ENCODE data around the gene PIK3CD. TPM values are rescaled to one million over a fixed set of nuclear protein-coding genes. Genes with fewer than 3 reads are reported as not detected.

PIK3CD gene
- total RNA-seq, 1 donor from 2014 or later = 13.0 TPM

DNA sequence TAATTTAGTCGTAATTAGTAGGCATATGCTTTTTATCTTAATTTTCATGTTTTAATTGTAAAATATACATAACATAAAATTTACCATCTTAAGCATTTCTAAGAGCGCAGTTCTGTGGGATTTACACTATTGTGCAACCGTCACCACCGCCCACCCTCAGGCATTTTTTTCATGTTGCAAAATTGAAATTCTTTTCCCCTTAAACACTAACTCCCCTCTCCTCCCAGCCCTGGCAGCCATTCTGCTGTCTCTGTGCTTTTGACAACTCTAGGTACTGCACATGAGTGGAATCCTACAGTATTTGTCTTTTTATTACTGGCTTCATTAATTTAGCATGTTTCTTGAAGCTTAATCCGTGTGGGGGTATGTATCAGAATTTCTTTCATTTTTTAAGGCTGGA, 7.8 kb downstream of the PIK3CD start:
- Histone ChIP-seq H3K27me3 (no peaks in the 10 kb centered on the region), H3K36me3 (no peaks in the 10 kb centered on the region), H3K4me3 (no peak overlapping the region), H3K9me3 (no peaks in the 10 kb centered on the region), H3K4me1 (peaks cover 9% of the 10 kb centered on the region), H3K27ac (no peak overlapping the region)
- intact Hi-C loops (cut with DNase I) = no loop called here
- no peak for TF ChIP-seq POLR2AphosphoS5 (IDR thresholded peaks at IDR 0.05; ENCODE audit: insufficient read depth in 1 of 2, low read depth in 1 of 2)
- TF ChIP-seq, protein P1, sequence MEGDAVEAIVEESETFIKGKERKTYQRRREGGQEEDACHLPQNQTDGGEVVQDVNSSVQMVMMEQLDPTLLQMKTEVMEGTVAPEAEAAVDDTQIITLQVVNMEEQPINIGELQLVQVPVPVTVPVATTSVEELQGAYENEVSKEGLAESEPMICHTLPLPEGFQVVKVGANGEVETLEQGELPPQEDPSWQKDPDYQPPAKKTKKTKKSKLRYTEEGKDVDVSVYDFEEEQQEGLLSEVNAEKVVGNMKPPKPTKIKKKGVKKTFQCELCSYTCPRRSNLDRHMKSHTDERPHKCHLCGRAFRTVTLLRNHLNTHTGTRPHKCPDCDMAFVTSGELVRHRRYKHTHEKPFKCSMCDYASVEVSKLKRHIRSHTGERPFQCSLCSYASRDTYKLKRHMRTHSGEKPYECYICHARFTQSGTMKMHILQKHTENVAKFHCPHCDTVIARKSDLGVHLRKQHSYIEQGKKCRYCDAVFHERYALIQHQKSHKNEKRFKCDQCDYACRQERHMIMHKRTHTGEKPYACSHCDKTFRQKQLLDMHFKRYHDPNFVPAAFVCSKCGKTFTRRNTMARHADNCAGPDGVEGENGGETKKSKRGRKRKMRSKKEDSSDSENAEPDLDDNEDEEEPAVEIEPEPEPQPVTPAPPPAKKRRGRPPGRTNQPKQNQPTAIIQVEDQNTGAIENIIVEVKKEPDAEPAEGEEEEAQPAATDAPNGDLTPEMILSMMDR (IDR thresholded peaks at IDR 0.05) = no peak
- no peak for TF ChIP-seq POLR2A (IDR thresholded peaks at IDR 0.05)
- DNase-seq (ENCODE audit: extremely low spot score in 2 of 2) = no peak

DNA sequence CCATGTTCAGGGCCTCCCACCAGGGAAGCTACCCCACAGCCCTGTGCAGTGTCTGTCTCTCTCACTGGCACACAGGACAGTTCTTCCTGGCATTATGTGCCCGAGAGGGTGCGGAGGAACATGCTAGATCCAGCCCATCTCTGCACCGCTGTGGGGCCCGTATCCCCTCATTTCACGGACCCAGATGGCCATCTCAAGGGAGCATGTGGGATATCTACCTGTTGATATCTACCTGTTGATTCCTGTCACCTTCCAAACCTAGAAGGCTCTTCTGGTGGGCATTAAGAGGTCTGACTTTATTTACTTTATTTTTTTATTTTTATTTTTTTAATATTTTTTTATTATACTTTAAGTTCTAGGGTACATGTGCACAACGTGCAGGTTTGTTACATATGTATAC, 11.7 kb downstream of the PIK3CD start:
- H3K4me1 ChIP-seq = peaks cover 9% of the 10 kb centered on the region
- no peak for DNase-seq (ENCODE audit: extremely low spot score in 2 of 2)
- no peaks in the 10 kb centered on the region for H3K9me3 ChIP-seq
- intact Hi-C loops (cut with DNase I) = no loop called here
- H3K36me3 ChIP-seq = no peaks in the 10 kb centered on the region
- no peak overlapping the region for H3K4me3 ChIP-seq
- no peak overlapping the region for H3K27ac ChIP-seq
- no peaks in the 10 kb centered on the region for H3K27me3 ChIP-seq
- TF ChIP-seq, protein P1 (IDR thresholded peaks at IDR 0.05) = no peak
- no peak for TF ChIP-seq POLR2A (IDR thresholded peaks at IDR 0.05)
- no peak for TF ChIP-seq POLR2AphosphoS5 (IDR thresholded peaks at IDR 0.05; ENCODE audit: insufficient read depth in 1 of 2, low read depth in 1 of 2)

DNA sequence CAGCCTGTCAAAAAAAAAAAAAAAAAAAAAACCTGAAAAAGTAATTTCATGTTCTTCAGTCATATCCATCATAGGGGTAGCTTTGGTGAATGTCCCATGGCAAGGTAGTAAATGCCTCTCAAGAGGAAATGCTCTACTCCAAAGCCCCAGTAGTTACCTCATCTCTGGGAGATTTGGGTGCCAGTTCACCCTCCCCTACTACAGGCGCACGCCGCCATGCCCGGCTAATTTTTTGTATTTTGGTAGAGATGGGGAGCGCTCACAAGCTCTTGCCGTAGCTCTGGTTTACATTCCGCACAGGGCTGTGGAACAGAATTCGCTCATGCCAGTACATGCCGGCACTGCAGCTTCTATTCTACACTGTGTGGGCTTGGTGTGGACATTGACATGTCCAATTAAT, 13.7 kb downstream of the PIK3CD start:
- DNase-seq (ENCODE audit: extremely low spot score in 2 of 2) = no peak
- intact Hi-C loops (cut with DNase I) = no loop called here
- Histone ChIP-seq H3K27ac (no peak overlapping the region), H3K36me3 (no peaks in the 10 kb centered on the region), H3K4me1 (no peaks in the 10 kb centered on the region), H3K9me3 (no peaks in the 10 kb centered on the region), H3K27me3 (no peaks in the 10 kb centered on the region), H3K4me3 (no peak overlapping the region)
- no peak for TF ChIP-seq POLR2AphosphoS5 (IDR thresholded peaks at IDR 0.05; ENCODE audit: insufficient read depth in 1 of 2, low read depth in 1 of 2)
- TF ChIP-seq POLR2A (IDR thresholded peaks at IDR 0.05) = no peak
- TF ChIP-seq, protein P1 (IDR thresholded peaks at IDR 0.05) = no peak

DNA sequence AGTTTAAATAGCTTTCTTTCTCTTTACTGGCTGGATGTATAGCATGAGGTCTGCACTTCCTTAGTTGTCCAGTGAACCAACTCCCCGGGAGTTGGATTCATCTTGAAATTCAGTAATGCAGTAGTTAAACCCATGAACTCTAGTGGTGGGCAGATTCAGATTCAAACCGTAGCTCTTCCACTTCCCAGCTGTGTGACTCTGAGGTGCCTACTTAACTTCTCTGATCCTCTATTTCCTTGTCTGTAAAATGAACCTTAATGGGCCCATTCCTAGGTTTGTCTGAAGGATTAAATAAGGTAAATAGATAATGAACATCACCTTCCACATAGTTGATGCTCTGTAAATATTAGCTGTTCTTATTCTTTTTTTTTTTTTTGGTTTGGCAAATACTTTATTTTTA, 16.5 kb downstream of the PIK3CD start:
- Histone ChIP-seq H3K9me3 (no peaks in the 10 kb centered on the region), H3K27me3 (no peaks in the 10 kb centered on the region), H3K27ac (no peak overlapping the region), H3K4me3 (no peak overlapping the region), H3K36me3 (no peaks in the 10 kb centered on the region), H3K4me1 (no peaks in the 10 kb centered on the region)
- TF ChIP-seq, protein P1 (IDR thresholded peaks at IDR 0.05) = no peak
- no peak for TF ChIP-seq POLR2AphosphoS5 (IDR thresholded peaks at IDR 0.05; ENCODE audit: insufficient read depth in 1 of 2, low read depth in 1 of 2)
- TF ChIP-seq POLR2A (IDR thresholded peaks at IDR 0.05) = no peak
- DNase-seq (ENCODE audit: extremely low spot score in 2 of 2) = no peak
- intact Hi-C loops (cut with DNase I) = no loop called here

DNA sequence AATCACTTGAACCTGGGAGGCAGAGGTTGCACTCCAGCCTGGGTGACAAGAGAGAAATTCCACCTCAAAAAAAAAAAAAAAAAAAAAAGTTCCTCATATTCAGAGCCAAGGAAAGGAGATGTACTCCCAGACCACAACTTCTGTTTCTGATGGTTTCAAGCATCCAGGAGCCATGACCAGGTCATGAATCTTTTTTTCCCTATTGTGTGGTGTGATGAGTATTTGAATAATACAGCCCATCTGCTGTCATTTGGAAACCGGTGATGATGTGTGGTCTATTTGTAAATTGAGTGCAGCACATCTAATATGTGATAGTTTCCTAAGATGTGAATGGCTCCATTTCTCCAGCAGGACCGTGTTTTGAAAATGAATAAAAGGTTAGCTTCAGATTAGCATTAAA, 18.6 kb downstream of the PIK3CD start:
- intact Hi-C loops (cut with DNase I) = no loop called here
- H3K27me3 ChIP-seq = no peaks in the 10 kb centered on the region
- H3K36me3 ChIP-seq = no peaks in the 10 kb centered on the region
- TF ChIP-seq POLR2A (IDR thresholded peaks at IDR 0.05) (no peak), POLR2AphosphoS5 (IDR thresholded peaks at IDR 0.05; ENCODE audit: insufficient read depth in 1 of 2, low read depth in 1 of 2) (no peak)
- TF ChIP-seq, protein P1 (IDR thresholded peaks at IDR 0.05) = no peak
- no peaks in the 10 kb centered on the region for H3K4me1 ChIP-seq
- no peak overlapping the region for H3K4me3 ChIP-seq
- H3K9me3 ChIP-seq = no peaks in the 10 kb centered on the region
- no peak overlapping the region for H3K27ac ChIP-seq
- DNase-seq (ENCODE audit: extremely low spot score in 2 of 2) = no peak

Measured in vagina (tissue), 2 donors.